ENCODE data around the gene SEC24A. TPM values are rescaled to one million over a fixed set of nuclear protein-coding genes. Genes with fewer than 3 reads are reported as not detected.

Gene SEC24A
- total and polyA plus RNA-seq, 2 experiments from 2014 or later, result 17.2 to 69.4 TPM

- H3K36me3 ChIP-seq (replicated peaks; ENCODE audit: insufficient read depth, low read depth), result no peaks in the 10 kb centered on the region
- H3K79me2 ChIP-seq, result peaks cover 8% of the 10 kb centered on the region
- H2AFZ ChIP-seq, result no peak overlapping the region
- H3K27ac ChIP-seq, result no peak overlapping the region
- DNase-seq (ENCODE audit: low spot score), result no peak
- 96% methylated on average over 1 of the region's 1 CpG for WGBS (ENCODE audit: low lambda C conversion rate, missing lambda C conversion rate)
- H3K9me2 ChIP-seq (replicated peaks; ENCODE audit: insufficient read depth), result no peaks in the 10 kb centered on the region
- H3K27me3 ChIP-seq, result no peaks in the 10 kb centered on the region
- TF ChIP-seq EZH2 (IDR thresholded peaks at IDR 0.05; ENCODE audit: borderline replicate concordance), result no peak
- TF ChIP-seq CTCF (IDR thresholded peaks at IDR 0.05; ENCODE audit: poor library complexity), result no peak
- TF ChIP-seq EZH2phosphoT487 (IDR thresholded peaks at IDR 0.05; ENCODE audit: low read depth, severe bottlenecking, unreplicated experiment), result no peak
- no peak overlapping the region for H3K4me2 ChIP-seq
- H3K4me3 ChIP-seq, result no peak overlapping the region
- H3K9me3 ChIP-seq (ENCODE audit: low read depth), result no peaks in the 10 kb centered on the region
- peaks cover 9% of the 10 kb centered on the region for H3K4me1 ChIP-seq (ENCODE audit: insufficient read depth)
- no peaks in the 10 kb centered on the region for H4K20me1 ChIP-seq (ENCODE audit: insufficient read depth, poor library complexity, severe bottlenecking)
Observed at GRCh38 chr5:134604908-134605307, 43.7 kb upstream of the SEC24A start.

GRCh38 chr5:134606726-134607125 lies 41.9 kb upstream of the SEC24A start:
- no peaks in the 10 kb centered on the region for H4K20me1 ChIP-seq (ENCODE audit: insufficient read depth, poor library complexity, severe bottlenecking)

GRCh38 chr5:134608555-134608954 lies 40.0 kb upstream of the SEC24A start:
- Histone ChIP-seq H3K27me3 (no peaks in the 10 kb centered on the region), H3K9me3 (ENCODE audit: low read depth) (no peaks in the 10 kb centered on the region), H2AFZ (no peak overlapping the region), H3K79me2 (peaks cover 8% of the 10 kb centered on the region), H3K27ac (peak overlapping the region; percentile 88), H3K4me3 (no peak overlapping the region), H4K20me1 (ENCODE audit: insufficient read depth, poor library complexity, severe bottlenecking) (no peaks in the 10 kb centered on the region), H3K36me3 (replicated peaks; ENCODE audit: insufficient read depth, low read depth) (no peaks in the 10 kb centered on the region), H3K4me2 (peak overlapping the region; percentile 56), H3K9me2 (replicated peaks; ENCODE audit: insufficient read depth) (no peaks in the 10 kb centered on the region), H3K4me1 (ENCODE audit: insufficient read depth) (peaks cover 9% of the 10 kb centered on the region)
- DNase-seq (ENCODE audit: low spot score), result no peak
- no peak for TF ChIP-seq CTCF (IDR thresholded peaks at IDR 0.05; ENCODE audit: poor library complexity)
- no peak for TF ChIP-seq EZH2phosphoT487 (IDR thresholded peaks at IDR 0.05; ENCODE audit: low read depth, severe bottlenecking, unreplicated experiment)
- TF ChIP-seq EZH2 (IDR thresholded peaks at IDR 0.05; ENCODE audit: borderline replicate concordance), result no peak
- WGBS (ENCODE audit: low lambda C conversion rate, missing lambda C conversion rate), result 90% methylated on average over 3 of the region's 3 CpGs

More at GRCh38 chr5:134606726-134607125, 41.9 kb upstream of the SEC24A start:
- DNase-seq (ENCODE audit: low spot score), result no peak
- Histone ChIP-seq H3K4me1 (ENCODE audit: insufficient read depth) (peaks cover 9% of the 10 kb centered on the region), H2AFZ (no peak overlapping the region), H3K36me3 (replicated peaks; ENCODE audit: insufficient read depth, low read depth) (no peaks in the 10 kb centered on the region), H3K27ac (no peak overlapping the region), H3K79me2 (peaks cover 8% of the 10 kb centered on the region), H3K4me3 (no peak overlapping the region), H3K9me2 (replicated peaks; ENCODE audit: insufficient read depth) (no peaks in the 10 kb centered on the region), H3K9me3 (ENCODE audit: low read depth) (no peaks in the 10 kb centered on the region), H3K27me3 (no peaks in the 10 kb centered on the region), H3K4me2 (no peak overlapping the region)
- 87% methylated on average over 5 of the region's 5 CpGs for WGBS (ENCODE audit: low lambda C conversion rate, missing lambda C conversion rate)
- TF ChIP-seq CTCF (IDR thresholded peaks at IDR 0.05; ENCODE audit: poor library complexity) (no peak), EZH2phosphoT487 (IDR thresholded peaks at IDR 0.05; ENCODE audit: low read depth, severe bottlenecking, unreplicated experiment) (no peak), EZH2 (IDR thresholded peaks at IDR 0.05; ENCODE audit: borderline replicate concordance) (no peak)
